Measurements from ENCODE around the gene MRGPRF. TPM values are rescaled to one million over a fixed set of nuclear protein-coding genes. Genes with fewer than 3 reads are reported as not detected.

MRGPRF gene, protein sequence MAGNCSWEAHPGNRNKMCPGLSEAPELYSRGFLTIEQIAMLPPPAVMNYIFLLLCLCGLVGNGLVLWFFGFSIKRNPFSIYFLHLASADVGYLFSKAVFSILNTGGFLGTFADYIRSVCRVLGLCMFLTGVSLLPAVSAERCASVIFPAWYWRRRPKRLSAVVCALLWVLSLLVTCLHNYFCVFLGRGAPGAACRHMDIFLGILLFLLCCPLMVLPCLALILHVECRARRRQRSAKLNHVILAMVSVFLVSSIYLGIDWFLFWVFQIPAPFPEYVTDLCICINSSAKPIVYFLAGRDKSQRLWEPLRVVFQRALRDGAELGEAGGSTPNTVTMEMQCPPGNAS
- total RNA-seq, result under 0.01 TPM in 1 of 2 replicates, not detected in the other

DNA sequence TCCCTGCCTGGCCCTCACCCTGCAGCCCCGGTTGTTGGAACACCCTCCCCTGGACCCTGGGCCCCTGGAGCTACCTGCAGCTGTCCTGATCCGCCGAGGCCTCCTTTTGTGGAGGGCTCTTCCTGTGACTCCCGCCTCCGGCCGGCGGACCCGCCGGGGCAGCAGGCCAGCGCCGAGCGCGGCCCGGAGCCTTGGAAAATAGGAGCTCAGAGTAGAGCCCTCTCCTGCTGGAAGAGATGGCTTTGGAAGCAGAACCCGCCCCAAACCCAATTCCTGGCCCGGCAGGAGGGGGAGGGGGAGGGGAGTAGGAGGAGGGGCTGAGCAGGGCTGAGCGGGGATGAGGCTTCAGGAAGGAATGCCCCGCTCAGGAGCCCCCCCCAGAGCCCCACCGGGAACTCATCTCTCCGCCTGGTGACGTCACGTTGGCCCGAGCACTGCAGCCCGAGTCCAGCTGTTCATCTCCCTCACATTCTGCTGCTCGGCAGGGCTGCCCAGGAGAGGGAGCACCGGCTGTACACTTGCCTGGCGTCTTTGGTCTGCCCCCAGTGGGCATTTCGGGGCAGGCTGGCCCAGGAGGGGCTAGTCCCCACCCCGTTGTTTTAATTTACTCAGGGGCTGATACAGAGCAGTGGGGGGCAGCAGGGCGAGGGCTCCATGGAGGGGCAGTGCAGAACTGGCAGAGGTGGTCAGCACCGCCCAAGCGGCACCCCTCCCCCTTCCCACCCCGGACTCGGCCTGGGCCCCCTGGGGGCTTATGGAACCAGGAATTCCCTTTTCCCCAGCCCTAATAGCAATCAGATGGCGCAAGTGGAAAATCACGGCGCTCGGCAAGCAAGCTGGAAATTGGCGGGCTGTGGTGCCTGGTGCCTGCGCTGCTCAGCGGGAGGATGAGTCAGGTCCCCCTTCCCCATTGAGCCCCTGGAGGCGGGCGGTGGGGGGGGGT is at the start of gene MRGPRF:
Gene MRGPRF (minus strand): TSS at position 238 of the 943 bp plus-strand sequence. CDS start 3,345 bp downstream, outside the sequence.

DNA sequence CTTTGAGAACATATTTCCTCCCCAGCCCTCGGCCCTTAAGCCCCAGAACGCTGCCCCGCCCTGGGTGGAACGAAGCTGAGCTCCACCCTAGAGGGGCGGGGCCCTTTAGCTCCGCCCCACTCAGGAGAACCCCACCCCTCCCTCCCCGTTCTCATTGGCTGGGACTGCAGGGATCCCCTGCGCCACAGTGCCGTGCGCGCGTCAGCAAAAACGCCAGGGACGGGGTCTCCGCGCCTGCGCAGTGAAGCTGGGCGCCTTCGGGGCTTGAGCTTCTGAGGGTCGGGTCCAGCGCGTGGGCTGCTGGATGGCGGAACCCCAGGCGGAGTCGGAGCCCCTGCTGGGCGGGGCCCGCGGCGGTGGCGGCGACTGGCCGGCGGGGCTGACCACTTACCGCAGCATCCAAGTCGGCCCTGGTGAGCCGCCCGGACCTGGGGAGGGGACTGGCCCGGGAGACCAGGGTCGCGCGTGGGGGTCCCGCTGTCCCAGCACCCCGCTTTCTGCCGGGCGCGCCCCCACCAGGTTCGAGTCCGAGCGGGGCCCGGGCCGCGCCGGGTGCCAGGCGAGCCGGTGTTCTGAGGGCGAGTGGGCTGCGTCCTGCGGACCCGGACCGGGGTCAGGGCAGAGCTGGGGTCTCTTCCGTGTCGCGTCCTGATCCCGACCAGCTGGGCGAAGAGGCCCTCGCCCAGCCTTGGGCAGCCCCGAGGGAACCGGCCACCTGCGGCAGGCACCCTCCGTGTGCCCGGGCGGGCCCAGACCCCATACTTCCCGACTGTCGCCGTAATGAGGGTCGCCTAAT is 35.8 kb upstream of the MRGPRF start, which contains the start of gene TPCN2:
Gene TPCN2 (plus strand): TSS at position 239 of the 796 bp plus-strand sequence. CDS start 66 bp downstream, at position 305.

DNA sequence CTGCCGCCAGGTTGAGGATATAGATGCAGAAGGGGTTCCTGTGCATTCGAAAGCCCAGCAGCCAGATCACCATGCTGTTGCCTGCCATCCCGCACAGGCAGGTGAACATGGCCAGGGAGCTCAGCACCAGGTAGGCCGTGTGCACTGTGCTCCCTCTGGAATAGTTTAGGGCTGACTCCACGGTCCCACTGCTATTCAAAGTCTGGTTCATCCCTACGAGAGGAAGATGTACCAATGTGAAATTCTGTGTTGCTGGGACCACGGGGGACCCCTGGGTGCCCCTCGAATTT is 32.3 kb downstream of the MRGPRF start, which contains the start of gene MRGPRD:
Gene MRGPRD (minus strand): TSS at position 211 of the 290 bp plus-strand sequence. CDS start 0 bp downstream, at position 211.

Other genes with a start within 250 kb of the MRGPRF start
- 10.6 and 33.9 TPM in 2 replicates for gene CPT1A, start 171.3 kb downstream of the MRGPRF start, total RNA-seq
- 88.7 and 91.1 TPM in 2 replicates for gene MRPL21, start 109.4 kb downstream of the MRGPRF start, total RNA-seq
- 7.5 and 8.0 TPM in 2 replicates for gene IGHMBP2, start 109.4 kb downstream of the MRGPRF start, total RNA-seq
- gene MRGPRD, start 32.3 kb downstream of the MRGPRF start, total RNA-seq, result not detected in 2 replicates
- 7.0 and 7.7 TPM in 2 replicates for gene TPCN2, start 35.7 kb upstream of the MRGPRF start, total RNA-seq
- 0.21 and 0.48 TPM in 2 replicates for gene SMIM38, start 142.7 kb upstream of the MRGPRF start, total RNA-seq

Data from tracheal epithelial cell (primary cell).